ENCODE results near the gene SNX14. TPM values are rescaled to one million over a fixed set of nuclear protein-coding genes. Genes with fewer than 3 reads are reported as not detected.

The SNX14 gene
- total and polyA plus RNA-seq, 12 donors: 21.3 to 52.5 (median 28.5) TPM

DNA sequence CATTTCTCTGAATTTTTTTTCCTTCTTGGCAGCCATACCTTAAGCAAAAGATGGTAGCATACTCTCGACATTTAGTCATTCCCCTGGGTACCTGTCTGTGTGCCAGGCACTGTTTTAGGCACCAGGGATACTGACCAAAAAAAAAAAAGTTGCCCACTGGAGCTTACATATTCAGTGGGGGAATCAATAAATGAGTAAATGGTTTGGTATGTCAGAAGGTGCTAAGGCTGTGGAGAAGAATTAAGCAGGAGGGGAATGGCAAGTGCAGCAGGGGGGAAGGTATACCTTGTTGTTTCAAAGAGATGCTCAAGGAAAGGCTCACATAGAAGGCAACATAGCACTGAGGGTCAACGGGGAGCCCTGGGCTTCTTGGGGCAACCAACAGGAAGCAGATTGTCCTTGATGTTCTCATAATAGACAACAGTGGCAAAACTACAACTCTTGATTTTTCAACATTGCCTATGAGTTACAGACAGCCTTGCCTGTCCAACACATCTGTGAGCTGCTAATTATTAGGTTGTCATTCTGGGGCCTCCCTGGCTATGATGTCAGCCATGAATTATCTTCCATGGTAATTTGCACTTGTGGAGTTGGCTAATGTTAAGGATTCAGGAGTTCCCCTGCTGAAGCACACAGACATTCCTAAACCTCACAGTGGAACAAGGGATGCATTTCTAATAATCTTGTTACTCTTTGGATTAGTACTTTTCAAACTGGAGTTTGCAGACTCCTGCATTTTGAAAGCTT is 124.2 kb downstream of the SNX14 start:
- ATAC-seq: no peak
- TF ChIP-seq, protein P1, sequence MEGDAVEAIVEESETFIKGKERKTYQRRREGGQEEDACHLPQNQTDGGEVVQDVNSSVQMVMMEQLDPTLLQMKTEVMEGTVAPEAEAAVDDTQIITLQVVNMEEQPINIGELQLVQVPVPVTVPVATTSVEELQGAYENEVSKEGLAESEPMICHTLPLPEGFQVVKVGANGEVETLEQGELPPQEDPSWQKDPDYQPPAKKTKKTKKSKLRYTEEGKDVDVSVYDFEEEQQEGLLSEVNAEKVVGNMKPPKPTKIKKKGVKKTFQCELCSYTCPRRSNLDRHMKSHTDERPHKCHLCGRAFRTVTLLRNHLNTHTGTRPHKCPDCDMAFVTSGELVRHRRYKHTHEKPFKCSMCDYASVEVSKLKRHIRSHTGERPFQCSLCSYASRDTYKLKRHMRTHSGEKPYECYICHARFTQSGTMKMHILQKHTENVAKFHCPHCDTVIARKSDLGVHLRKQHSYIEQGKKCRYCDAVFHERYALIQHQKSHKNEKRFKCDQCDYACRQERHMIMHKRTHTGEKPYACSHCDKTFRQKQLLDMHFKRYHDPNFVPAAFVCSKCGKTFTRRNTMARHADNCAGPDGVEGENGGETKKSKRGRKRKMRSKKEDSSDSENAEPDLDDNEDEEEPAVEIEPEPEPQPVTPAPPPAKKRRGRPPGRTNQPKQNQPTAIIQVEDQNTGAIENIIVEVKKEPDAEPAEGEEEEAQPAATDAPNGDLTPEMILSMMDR (IDR thresholded peaks at IDR 0.05): no peak
- WGBS, 2 donors: 70 to 85% methylated on average over 2 of the region's 2 CpGs

GRCh38 chr6:85468326-85468725 is 125.3 kb downstream of the SNX14 start:
- intact Hi-C loops (cut with DNase I): no loop called here
- H3K27ac ChIP-seq: no peak overlapping the region
- peaks cover 0 to 22% (median 0%) of the 10 kb centered on the region in 9 donors for H3K4me1 ChIP-seq

More for the DNA sequence above, 124.2 kb downstream of the SNX14 start:
- no peak overlapping the region for H3K4me3 ChIP-seq
- peaks cover 0 to 7% (median 0%) of the 10 kb centered on the region in 9 donors for H3K36me3 ChIP-seq
- no peak for DNase-seq
- peaks cover 0 to 11% (median 0%) of the 10 kb centered on the region in 9 donors for H3K4me1 ChIP-seq
- intact Hi-C loops (cut with DNase I): no loop called here
- no peaks in the 10 kb centered on the region for H3K27me3 ChIP-seq
- H3K9me3 ChIP-seq: no peaks in the 10 kb centered on the region
- no peak overlapping the region for H3K27ac ChIP-seq

DNA sequence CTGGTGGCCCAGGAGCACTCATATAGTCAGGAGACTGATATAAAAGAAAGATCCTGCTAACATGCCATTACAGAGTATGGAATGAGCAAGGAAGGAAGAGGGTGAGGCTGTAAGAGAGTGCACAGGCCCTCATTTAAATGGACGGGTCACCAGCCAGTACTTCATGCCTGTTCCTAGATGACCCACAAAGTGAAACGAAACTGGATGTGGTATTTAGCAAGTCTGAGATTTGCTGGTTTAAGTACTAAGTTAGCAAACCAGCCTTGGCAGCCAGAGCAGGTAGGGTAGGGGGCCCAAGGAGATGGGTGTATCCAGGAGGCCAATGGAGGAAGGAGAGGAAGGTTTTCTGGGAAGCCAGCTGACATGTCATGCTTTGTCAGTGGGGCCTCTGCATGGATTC is 127.9 kb downstream of the SNX14 start:
- Histone ChIP-seq H3K36me3 (peaks cover 0 to 7% (median 0%) of the 10 kb centered on the region in 9 donors), H3K27ac (peak overlapping the region in 1 of 10 donors; percentile 64), H3K9me3 (no peaks in the 10 kb centered on the region), H3K4me1 (peaks cover 4 to 46% (median 13%) of the 10 kb centered on the region in 9 donors), H3K4me3 (no peak overlapping the region), H3K27me3 (no peaks in the 10 kb centered on the region)
- intact Hi-C loops (cut with DNase I): no loop called here
- TF ChIP-seq, protein P1 (IDR thresholded peaks at IDR 0.05): no peak
- ATAC-seq: no peak
- WGBS, 2 donors: 71 to 78% methylated on average over 2 of the region's 2 CpGs
- DNase-seq: no peak

More at GRCh38 chr6:85468326-85468725, 125.3 kb downstream of the SNX14 start:
- ATAC-seq (no peak), DNase-seq (no peak)
- Histone ChIP-seq H3K4me3 (no peak overlapping the region), H3K27me3 (no peaks in the 10 kb centered on the region), H3K9me3 (no peaks in the 10 kb centered on the region), H3K36me3 (peaks cover 0 to 7% (median 0%) of the 10 kb centered on the region in 9 donors)
- TF ChIP-seq, protein P1 (IDR thresholded peaks at IDR 0.05): no peak

DNA sequence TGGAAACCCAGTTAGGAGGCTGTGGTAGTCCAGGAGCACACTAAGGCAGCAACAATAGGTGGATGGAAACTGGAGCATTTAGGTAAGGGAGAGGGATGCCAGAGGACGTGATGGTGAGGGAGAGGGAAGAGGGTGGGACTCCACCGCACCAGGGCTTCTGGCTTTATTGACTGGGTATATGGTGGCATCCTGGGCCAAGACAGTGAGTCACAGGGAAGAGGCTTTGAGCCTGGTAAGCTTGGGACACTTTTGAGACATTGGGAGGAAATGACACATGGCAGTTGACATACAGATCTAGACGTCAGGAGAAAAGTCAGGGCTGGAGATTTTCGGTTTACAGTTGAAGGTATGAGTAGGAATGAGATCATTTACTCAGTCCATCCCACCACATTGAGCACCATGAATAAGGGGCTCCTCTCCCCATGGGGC is 128.9 kb downstream of the SNX14 start:
- Histone ChIP-seq H3K36me3 (peaks cover 0 to 7% (median 0%) of the 10 kb centered on the region in 9 donors), H3K4me1 (peaks cover 4 to 56% (median 23%) of the 10 kb centered on the region in 9 donors), H3K4me3 (no peak overlapping the region), H3K9me3 (no peaks in the 10 kb centered on the region), H3K27ac (peak overlapping the region in 2 of 10 donors; percentile 7 to 64), H3K27me3 (no peaks in the 10 kb centered on the region)
- DNase-seq (no peak), ATAC-seq (peak in 2 of 8 donors; percentile 24 to 55)
- intact Hi-C loops (cut with DNase I): no loop called here
- TF ChIP-seq, protein P1 (IDR thresholded peaks at IDR 0.05): no peak
- WGBS, 2 donors: 60 to 76% methylated on average over 4 of the region's 4 CpGs

Measured in heart right ventricle (tissue), 16 donors.